AG09309 (cell line): ENCODE data around the gene ERC1.

Experiments used
- DNase-seq: peaks from one replicate; pipeline ENCODE4 v3.0.0-alpha.2; 2010; ENCODE audit warnings: low read depth
- H3K4me3 ChIP-seq: 2 replicates; pipeline ENCODE4 v1.5.1; 2011; ENCODE audit warnings: mild to moderate bottlenecking, low read depth, low read length, moderate library complexity; ENCODE audit not compliant: control insufficient read depth
- CTCF ChIP-seq: IDR thresholded peaks from 2 replicates; pipeline ENCODE4 v1.5.1; 2011; ENCODE audit warnings: mild to moderate bottlenecking, low read depth, low read length, inconsistent platforms; ENCODE audit not compliant: insufficient read depth, control insufficient read depth; ENCODE audit errors: missing control alignments

Gene ERC1

GRCh38 chr12:1001507-1001906, 10.5 kb downstream of the ERC1 start:
- no peak for TF ChIP-seq CTCF
- no peak overlapping the region for H3K4me3 ChIP-seq
- DNase-seq, result no peak

- H3K4me3 ChIP-seq, result no peak overlapping the region
- DNase-seq, result no peak
- no peak for TF ChIP-seq CTCF
These were observed 12.7 kb downstream of the ERC1 start for GRCh38 chr12:1003600-1004271.

GRCh38 chr12:1006255-1006654, 15.2 kb downstream of the ERC1 start:
- H3K4me3 ChIP-seq, result no peak overlapping the region
- DNase-seq, result no peak
- TF ChIP-seq CTCF, result no peak

- DNase-seq, result no peak
- H3K4me3 ChIP-seq, result no peak overlapping the region
- no peak for TF ChIP-seq CTCF
These were observed 16.3 kb downstream of the ERC1 start for GRCh38 chr12:1007276-1007675.

GRCh38 chr12:1007994-1008393, 17.0 kb downstream of the ERC1 start:
- DNase-seq, result no peak
- TF ChIP-seq CTCF, result no peak
- no peak overlapping the region for H3K4me3 ChIP-seq

GRCh38 chr12:1011091-1011490, 20.1 kb downstream of the ERC1 start:
- no peak for TF ChIP-seq CTCF
- no peak overlapping the region for H3K4me3 ChIP-seq
- no peak for DNase-seq
